NCI-H2171 (cell line): ENCODE data around the gene GRB10.

ENCODE experiments used
- DNase-seq: peaks from one replicate; lab custom pipeline; 2025; lab: John Stamatoyannopoulos, UW

GRB10 gene

DNA sequence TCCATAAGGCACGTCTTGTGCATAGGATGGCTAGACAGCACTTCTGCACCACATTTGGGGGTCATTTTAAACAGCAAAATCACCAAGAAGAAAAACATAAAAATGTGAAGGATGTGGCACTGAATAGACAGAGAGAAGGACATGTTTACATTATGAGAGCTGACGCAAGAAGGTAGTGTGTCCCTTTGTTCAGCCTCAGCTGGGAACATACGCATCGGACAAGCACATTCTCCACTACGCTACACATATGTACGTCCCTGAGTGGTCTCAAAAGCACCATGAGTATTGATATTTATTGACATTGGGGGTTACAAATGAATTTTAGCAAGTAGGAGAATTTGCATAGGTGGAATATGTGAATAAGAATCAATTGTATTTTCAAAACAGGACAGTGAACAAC is 237.7 kb downstream of the GRB10 start:
- DNase-seq: no peak

DNA sequence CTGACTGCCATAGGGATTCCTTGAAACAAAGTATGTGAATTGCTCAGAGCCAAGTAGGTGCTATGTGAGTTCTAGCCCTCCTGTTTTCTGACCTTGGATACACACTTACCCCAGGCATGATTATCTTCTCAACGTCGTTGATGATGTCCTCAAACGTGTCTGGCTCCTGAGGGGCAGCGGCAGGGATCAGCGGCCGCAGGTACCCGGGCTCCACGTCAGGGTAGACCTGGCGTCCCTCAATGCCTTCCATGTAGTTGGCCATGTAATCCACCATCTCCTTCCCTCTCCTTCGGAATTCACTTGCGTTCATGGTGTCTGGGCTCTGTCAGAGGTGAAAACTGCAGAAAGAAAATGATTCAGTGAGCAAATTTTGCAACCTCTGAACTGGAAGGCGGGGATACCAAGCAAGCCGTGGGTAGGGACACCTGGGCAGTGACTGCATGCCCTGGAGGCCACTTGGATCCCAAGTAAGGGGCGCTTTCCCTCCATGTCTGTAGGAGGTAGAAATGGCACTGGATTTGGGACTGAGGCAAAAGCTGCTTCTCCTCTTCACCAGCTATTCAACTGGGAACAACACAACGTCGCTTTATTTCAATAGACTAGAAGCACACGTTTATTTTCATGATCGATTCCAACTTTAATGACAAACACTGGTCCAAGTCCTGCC is 238.8 kb downstream of the GRB10 start:
- DNase-seq: no peak

- no peak for DNase-seq
Measured at GRCh38 chr7:50542132-50542531, 240.6 kb downstream of the GRB10 start.

GRCh38 chr7:50540785-50541579 is 241.7 kb downstream of the GRB10 start:
- no peak for DNase-seq
